ENCODE data around the gene ACAA2.

DNA sequence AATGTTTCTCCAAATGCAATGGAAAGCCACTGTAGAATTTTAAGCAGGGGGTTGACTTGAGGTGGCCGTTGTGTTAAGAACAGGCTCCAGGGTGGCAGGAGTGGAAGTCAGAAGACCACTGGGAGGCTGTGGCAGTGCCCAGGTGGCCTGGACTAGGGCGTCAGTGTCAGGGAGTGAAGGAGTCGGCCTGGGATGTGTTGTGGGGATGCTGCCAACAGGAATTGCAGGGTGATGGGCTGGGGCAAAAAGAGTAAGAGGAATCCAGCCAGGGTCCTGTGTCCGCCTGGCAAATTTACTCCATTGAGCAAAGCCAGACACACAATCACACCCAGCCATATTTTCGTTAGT, 55.1 kb downstream of the ACAA2 start:
- TF ChIP-seq FOXA1 (IDR thresholded peaks at IDR 0.05) (no peak), SP1 (IDR thresholded peaks at IDR 0.05) (no peak), ARNT (IDR thresholded peaks at IDR 0.05) (no peak), BHLHE40 (IDR thresholded peaks at IDR 0.05; ENCODE audit: borderline replicate concordance) (no peak), FOXM1 (IDR thresholded peaks at IDR 0.05; ENCODE audit: borderline replicate concordance) (no peak), ZNF384 (IDR thresholded peaks at IDR 0.05) (no peak), LEF1 (IDR thresholded peaks at IDR 0.05; ENCODE audit: borderline replicate concordance) (no peak), ELF4 (IDR thresholded peaks at IDR 0.05) (no peak), L3MBTL2 (conservative IDR thresholded peaks at IDR 0.05) (no peak)

Data from HEK293T (cell line).